H1 (cell line): ENCODE measurements around the gene EXOC2.

ENCODE experiments used
- CTCF ChIP-seq, 3 experiments: IDR thresholded peaks; 1 replicate in 2 of 3; 2 replicates in 1 of 3; pipeline versions ENCODE4 v1.5.1 to v1.6.1; 2011; ENCODE audit warnings: low read length in 3 of 3, mild to moderate bottlenecking in 3 of 3, inconsistent platforms in 2 of 3, low read depth in 1 of 3, moderate library complexity in 1 of 3; ENCODE audit not compliant: insufficient read depth in 1 of 3; ENCODE audit errors: control extremely low read depth in 1 of 3
- SIN3A ChIP-seq, 2 experiments: IDR thresholded peaks in 1 of 2; conservative IDR thresholded peaks in 1 of 2; 2 replicates each; pipeline ENCODE4 v1.6.1; 2011 to 2012; ENCODE audit warnings: low read length in 2 of 2, improper control_type of control experiment in 1 of 2, low read depth in 1 of 2, mild to moderate bottlenecking in 1 of 2
- SP2 ChIP-seq: IDR thresholded peaks from 2 replicates; pipeline ENCODE4 v1.6.1; 2012; ENCODE audit warnings: mild to moderate bottlenecking, low read length, inconsistent platforms

GRCh38 chr6:722077-722524 lies 29.2 kb upstream of the EXOC2 start:
- TF ChIP-seq SIN3A (conservative IDR thresholded peaks at IDR 0.05 in 1 of 2, IDR thresholded peaks at IDR 0.05 in 1 of 2; ENCODE audit: low read depth in 1 of 2, low read length in 2 of 2) = no peak
- TF ChIP-seq SP2 = no peak
- TF ChIP-seq CTCF (IDR thresholded peaks at IDR 0.05; ENCODE audit: control extremely low read depth in 1 of 3, insufficient read depth in 1 of 3, low read depth in 1 of 3, low read length in 3 of 3) = peak; percentile 75 to 85 (median 82)
